HG02973 (cell line): ENCODE measurements around the gene SH2B2.
"Not testable (repeated sequence)": the region's sequence is repeated elsewhere in the genome, so short reads cannot be mapped to it uniquely, and the experiment has no call there.

Source experiments
- ATAC-seq: cut with Tn5 transposase; IDR thresholded peaks from one replicate; pipeline ENCODE4 v1.9.1; 2021; ENCODE audit warnings: moderate library complexity; ENCODE audit not compliant: unreplicated experiment

SH2B2 gene

DNA sequence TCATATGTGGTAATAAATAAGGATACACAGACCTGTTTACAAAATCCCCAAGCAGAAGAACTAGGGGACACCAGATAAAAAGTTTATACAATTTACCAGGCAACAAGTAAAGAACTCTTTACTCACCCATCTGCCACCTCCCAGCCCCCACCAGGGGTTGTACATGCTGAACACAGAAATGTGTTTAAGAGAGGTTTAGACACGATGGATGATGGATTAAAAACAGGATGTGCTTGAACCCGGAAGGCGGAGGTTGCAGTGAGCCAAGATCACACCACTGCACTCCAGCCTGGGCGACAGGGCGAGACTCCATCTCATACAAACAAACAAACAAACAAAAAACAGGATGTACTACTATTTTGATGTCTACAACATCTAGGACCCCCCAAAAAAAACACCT lies 42.2 kb downstream of the SH2B2 start:
- not testable (repeated sequence) for ATAC-seq

DNA sequence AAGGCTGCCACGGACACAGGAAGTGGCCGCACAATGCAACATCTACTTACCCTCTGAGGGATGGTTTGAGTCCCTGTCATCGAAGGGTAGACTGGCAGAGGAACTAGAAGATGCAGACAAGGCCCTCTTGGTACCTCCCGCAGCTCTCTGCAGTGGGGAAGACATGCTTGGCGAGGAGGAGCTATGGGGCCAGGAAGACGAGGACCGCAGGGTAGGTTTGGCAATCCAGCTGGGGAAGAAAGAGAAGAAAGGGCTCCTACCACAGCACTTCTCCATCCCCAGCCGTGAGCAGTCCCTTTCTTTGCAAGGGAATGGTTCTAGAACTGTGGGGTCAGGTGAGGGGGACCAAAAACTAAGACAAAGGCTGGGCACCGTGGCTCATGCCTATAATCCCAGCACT lies 42.7 kb downstream of the SH2B2 start:
- ATAC-seq = not testable (repeated sequence)

- ATAC-seq = not testable (repeated sequence)
Measured at GRCh38 chr7:102330666-102331460, 44.2 kb downstream of the SH2B2 start.

GRCh38 chr7:102335574-102335973 lies 48.9 kb downstream of the SH2B2 start:
- not testable (repeated sequence) for ATAC-seq

DNA sequence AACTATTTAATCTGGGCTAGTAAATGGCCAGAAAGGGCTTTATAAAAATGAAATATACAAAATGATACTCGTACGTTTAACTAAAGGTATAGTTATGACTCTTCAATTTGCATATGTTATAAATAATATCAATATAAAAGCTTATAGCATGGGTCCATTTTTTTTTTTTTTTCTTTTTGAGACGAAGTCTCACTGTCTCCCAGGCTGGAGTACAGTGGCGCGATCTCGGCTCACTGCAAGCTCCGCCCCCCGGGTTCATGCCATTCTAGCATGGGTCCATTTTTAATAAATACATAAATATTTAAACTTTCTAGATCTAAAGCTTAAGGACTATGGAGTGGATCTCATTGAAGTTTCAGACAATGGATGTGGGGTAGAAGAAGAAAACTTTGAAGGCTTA lies 50.3 kb downstream of the SH2B2 start:
- not testable (repeated sequence) for ATAC-seq

DNA sequence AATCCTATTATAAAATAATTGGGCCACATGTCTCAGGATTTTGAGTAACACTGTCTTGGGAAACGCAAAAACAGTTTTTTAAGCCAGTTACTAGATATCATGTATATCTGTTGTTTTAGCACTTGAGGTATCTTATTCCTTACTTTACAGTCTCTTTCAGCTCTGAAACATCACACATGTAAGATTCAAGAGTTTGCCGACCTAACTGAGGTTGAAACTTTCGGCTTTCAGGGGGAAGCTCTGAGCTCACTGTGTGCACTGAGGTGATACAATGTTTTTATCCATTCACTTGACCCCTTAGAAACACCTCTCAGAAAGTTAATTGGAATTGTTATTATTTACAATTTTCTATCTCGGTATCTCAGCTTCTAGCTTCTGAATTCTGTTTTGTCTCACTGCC lies 50.8 kb downstream of the SH2B2 start:
- not testable (repeated sequence) for ATAC-seq

DNA sequence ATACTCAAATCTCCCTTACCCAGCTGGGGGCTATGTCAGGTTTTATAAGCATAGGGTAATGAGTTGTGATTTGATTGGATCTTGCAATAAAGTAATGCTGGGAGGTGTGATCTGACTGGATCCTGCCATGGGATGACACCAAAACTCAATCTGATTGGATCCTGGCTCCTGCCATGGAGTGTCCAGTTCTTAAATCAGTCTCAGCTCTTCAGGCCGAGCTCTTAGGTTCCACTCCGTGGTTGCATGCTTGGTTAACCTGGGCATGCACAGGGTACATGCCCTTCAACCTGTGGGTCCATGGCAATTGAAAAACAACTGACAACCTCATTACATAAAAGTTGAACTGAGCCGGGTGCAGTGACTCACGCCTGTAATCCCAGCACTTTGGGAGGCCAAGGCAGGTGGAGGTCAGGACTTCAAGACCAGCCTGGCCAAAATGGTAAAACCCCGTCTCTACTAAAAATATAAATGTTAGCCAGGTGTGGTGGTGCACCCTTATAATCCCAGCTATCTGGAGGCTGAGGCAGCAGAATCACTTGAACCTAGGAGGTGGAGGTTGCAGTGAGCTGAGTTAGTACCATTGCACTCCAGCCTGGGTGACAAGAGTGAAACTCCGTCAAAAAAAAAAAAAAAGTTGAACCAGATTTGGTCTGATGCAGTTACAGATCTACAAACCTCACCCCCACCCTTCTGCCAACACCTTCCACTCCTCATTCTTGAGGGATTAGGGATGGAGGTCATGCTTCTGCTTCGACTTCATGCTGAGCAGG lies 54.1 kb downstream of the SH2B2 start:
- not testable (repeated sequence) for ATAC-seq

DNA sequence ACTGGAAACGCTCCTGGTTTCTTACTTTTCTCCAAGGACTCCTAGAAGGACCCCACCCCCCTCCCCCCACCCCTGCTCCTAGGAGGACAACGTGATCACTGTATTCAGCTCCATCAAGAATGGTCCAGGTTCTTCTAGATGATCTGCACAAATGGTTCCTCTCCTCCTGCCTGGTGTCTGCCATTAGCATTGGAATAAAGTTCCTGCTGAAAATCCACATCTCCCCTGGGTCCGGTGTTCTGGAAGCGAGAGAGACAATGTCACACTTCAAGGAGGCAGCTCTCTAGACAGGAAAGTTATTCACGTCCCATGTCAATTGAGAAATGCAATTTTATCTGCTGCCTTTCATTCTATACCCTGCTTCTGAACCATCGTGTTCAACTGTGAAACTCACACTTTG lies 60.3 kb downstream of the SH2B2 start:
- ATAC-seq = not testable (repeated sequence)

DNA sequence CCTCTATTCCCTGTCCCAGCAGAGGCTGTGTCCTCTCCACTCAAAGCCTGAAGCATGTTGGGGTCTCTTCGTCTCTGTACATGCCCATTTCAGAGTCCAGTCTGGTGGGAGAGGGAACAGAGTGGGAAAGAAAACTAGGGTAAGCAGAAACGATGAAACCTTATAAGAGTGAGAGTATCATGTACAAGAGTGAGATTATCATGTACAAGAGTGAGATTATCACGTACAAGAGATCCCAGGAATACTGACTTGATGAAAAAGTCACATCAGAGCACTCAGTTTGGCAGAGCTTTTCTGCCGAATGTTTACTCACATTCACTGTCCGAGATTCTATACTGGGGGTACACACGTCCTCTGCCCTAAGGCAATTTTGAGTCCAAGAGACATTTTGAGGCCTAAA lies 69.7 kb downstream of the SH2B2 start, which contains the start of gene SPDYE6:
Gene SPDYE6 (minus strand): TSS at position 101 of the 400 bp plus-strand sequence. CDS start 421 bp downstream, outside the sequence.
- ATAC-seq = not testable (repeated sequence)

DNA sequence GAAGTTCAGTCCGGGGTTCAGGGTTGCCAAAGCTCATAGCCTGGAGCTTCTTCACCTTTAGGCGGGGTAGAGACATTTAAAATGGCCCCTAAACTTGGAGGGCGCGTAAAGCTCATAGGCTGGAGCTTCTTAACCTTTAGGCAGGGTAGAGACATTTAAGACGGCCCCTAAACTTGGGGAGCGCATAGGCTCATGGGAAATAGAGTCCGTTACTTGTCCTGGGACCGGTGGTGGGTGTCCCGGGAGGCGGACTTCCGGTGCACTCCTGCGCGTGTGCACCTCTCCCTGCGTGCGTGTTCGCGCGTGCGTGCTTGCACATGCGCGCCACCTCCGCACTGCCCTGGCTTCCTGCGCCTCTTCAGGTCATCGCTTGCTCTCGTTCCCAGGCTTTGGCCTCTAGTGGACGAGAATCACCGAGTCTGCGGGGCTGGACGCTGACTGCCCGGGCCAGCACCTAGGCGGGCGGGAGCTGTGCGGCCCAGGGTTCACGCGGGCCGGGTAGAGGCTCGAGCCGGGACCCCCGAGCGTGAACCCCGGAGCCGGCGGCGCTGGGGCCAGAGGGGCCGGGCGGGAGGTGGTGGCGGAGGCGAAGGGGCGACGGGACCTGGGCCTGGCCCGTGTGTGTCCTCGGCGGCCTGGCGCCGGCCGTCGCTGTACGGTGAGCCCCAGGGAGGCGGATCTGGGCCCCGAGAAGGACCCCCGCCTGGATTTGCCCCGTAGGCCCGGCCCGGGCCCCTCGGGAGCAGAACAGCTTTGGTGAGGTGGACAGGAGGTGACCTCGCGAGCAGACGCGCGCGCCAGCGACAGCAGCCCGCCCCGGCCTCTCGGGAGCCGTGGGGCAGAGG lies 77.1 kb downstream of the SH2B2 start:
- ATAC-seq = peak; percentile 98

GRCh38 chr7:102364394-102364886 lies 77.8 kb downstream of the SH2B2 start:
- ATAC-seq = not testable (repeated sequence)

DNA sequence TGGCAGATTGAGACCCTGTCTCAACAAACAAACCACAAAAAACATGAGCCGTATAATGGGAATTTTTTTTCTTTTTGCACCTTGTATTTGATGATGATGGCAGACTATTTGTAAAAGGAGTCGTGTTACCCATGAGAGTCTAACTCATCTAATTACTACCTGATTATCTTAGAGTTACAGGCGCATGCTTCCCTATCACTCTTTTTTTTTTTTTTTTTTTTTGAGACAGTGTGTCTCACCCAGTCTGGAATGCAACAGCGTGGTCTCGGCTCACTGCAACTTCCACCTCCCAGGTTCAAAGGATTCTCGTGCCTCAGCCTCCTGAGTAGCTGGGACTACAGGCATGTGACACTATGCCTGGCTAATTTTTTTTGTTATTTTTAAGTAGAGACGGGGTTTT lies 78.7 kb downstream of the SH2B2 start:
- ATAC-seq = not testable (repeated sequence)

GRCh38 chr7:102370038-102370437 lies 83.4 kb downstream of the SH2B2 start:
- ATAC-seq = not testable (repeated sequence)
